ENCODE data around the gene ZBTB37.

GRCh38 chr1:173870252-173871075, 2.3 kb downstream of the ZBTB37 start:
- TF ChIP-seq EZH2 (IDR thresholded peaks at IDR 0.05; ENCODE audit: borderline replicate concordance, low read length) (no peak), CTCF (IDR thresholded peaks at IDR 0.05; ENCODE audit: low read length) (no peak)

Measured in OCI-LY1 (cell line).